H1 (cell line): ENCODE measurements around the gene STK16. TPM values are rescaled to one million over a fixed set of nuclear protein-coding genes. Genes with fewer than 3 reads are reported as not detected.

ENCODE experiments used
- CTCF ChIA-PET: fragments of 300-600 bp; sonication (Branson Sonifier 250); formaldehyde crosslinking; loops from one replicate; lab custom pipeline; 2021; ENCODE audit not compliant: partially characterized antibody; lab: Charles Lee
- POLR2A ChIA-PET: fragments of 300-600 bp; sonication (Branson Sonifier 250); formaldehyde crosslinking; loops from one replicate; lab custom pipeline; 2021; ENCODE audit warnings: inconsistent platforms; ENCODE audit not compliant: partially characterized antibody; lab: Charles Lee
- DNase-seq, 2 experiments: peaks; one replicate each; pipeline versions ENCODE4 v3.0.0 to v3.0.0-alpha.2; 2010 to 2022; ENCODE audit warnings: low spot score in 2 of 2, low read depth in 1 of 2, mixed read lengths in 1 of 2
- FAIRE-seq: peaks from 2 replicates; lab custom pipeline; 2011; peaks lifted over from hg19 to GRCh38; lab: Jason Lieb, UNC
- H2AFZ ChIP-seq: 2 replicates; pipeline ENCODE4 v1.8.1; 2012; ENCODE audit warnings: low read length, inconsistent platforms
- H2AK5ac ChIP-seq: 2 replicates; pipeline ENCODE4 v1.6.1; 2013; ENCODE audit warnings: low read depth, low read length
- H2BK120ac ChIP-seq: replicated peaks from 2 replicates; pipeline ENCODE3; 2013; ENCODE audit warnings: low read depth, low read length, inconsistent platforms
- H2BK12ac ChIP-seq: 2 replicates; pipeline ENCODE4 v1.6.1; 2013; ENCODE audit warnings: low read depth, low read length
- H2BK15ac ChIP-seq: 2 replicates; pipeline ENCODE4 v1.6.1; 2013; ENCODE audit warnings: low read length
- H2BK20ac ChIP-seq: 2 replicates; pipeline ENCODE4 v1.6.1; 2013; ENCODE audit warnings: low read length
- H2BK5ac ChIP-seq: 2 replicates; pipeline ENCODE4 v1.6.1; 2013; ENCODE audit warnings: low read depth, low read length
- H3K14ac ChIP-seq: 2 replicates; pipeline ENCODE4 v1.6.1; 2013; ENCODE audit warnings: inconsistent platforms; ENCODE audit not compliant: insufficient read length
- H3K18ac ChIP-seq: 2 replicates; pipeline ENCODE4 v1.6.1; 2013; ENCODE audit warnings: low read length; ENCODE audit errors: extremely low read depth
- H3K23ac ChIP-seq: 2 replicates; pipeline ENCODE4 v1.6.1; 2013; ENCODE audit warnings: inconsistent platforms; ENCODE audit not compliant: insufficient read length
- H3K23me2 ChIP-seq: 2 replicates; pipeline ENCODE4 v1.6.1; 2013; ENCODE audit warnings: low read depth, low read length
- H3K27ac ChIP-seq: 2 replicates; pipeline ENCODE4 v1.6.1; 2011; ENCODE audit warnings: low read depth, low read length, inconsistent platforms
- H3K27me3 ChIP-seq, 4 experiments: replicated peaks in 1 of 4; 1 replicate in 1 of 4; 2 replicates in 3 of 4; pipeline versions ENCODE4 v1.6.1 to v1.8.1; 2011 to 2013; ENCODE audit warnings: low read length in 3 of 4, mild to moderate bottlenecking in 3 of 4, inconsistent platforms in 2 of 4, mixed read lengths in 2 of 4, moderate library complexity in 1 of 4; ENCODE audit not compliant: control insufficient read depth in 3 of 4, insufficient read depth in 3 of 4; ENCODE audit errors: extremely low read depth in 1 of 4
- H3K36me3 ChIP-seq, 4 experiments: 2 replicates each; pipeline versions ENCODE4 v1.6.1 to v1.8.1; 2011 to 2013; ENCODE audit warnings: mild to moderate bottlenecking in 4 of 4, low read length in 3 of 4, moderate library complexity in 2 of 4, control low read depth in 1 of 4, inconsistent platforms in 1 of 4; ENCODE audit not compliant: insufficient read depth in 4 of 4, control insufficient read depth in 2 of 4
- H3K4ac ChIP-seq: replicated peaks from 2 replicates; pipeline ENCODE3; 2013; ENCODE audit warnings: low read length, low read depth, mixed read lengths, inconsistent platforms; ENCODE audit not compliant: insufficient read length
- H3K4me1 ChIP-seq, 4 experiments: replicated peaks in 1 of 4; 1 replicate in 1 of 4; 2 replicates in 3 of 4; pipeline versions ENCODE4 v1.6.1 to v1.8.1; 2011 to 2013; ENCODE audit warnings: low read length in 3 of 4, inconsistent platforms in 2 of 4, mixed read lengths in 1 of 4; ENCODE audit not compliant: insufficient read depth in 4 of 4, control insufficient read depth in 3 of 4
- H3K4me2 ChIP-seq, 2 experiments: 2 replicates each; pipeline versions ENCODE4 v1.6.1 to v1.8.1; 2011 to 2013; ENCODE audit warnings: low read depth in 2 of 2, low read length in 2 of 2, control low read depth in 1 of 2, inconsistent platforms in 1 of 2, mild to moderate bottlenecking in 1 of 2; ENCODE audit not compliant: insufficient read depth in 1 of 2
- H3K4me3 ChIP-seq, 4 experiments: fragments of 200-600, 300-600 bp in 1 of 4; sonication (generic), shearing (Covaris generic), sonication (Bioruptor Twin) in 1 of 4; 2 replicates each; pipeline versions ENCODE4 v1.5.1 to v1.8.1; 2011 to 2016; ENCODE audit warnings: low read length in 4 of 4, low read depth in 3 of 4, control low read depth in 2 of 4, inconsistent platforms in 2 of 4, mild to moderate bottlenecking in 2 of 4, mixed read lengths in 1 of 4, moderate library complexity in 1 of 4; ENCODE audit not compliant: insufficient read depth in 2 of 4; ENCODE audit errors: extremely low read depth in 1 of 4
- H3K56ac ChIP-seq: replicated peaks from 2 replicates; pipeline ENCODE3; 2013; ENCODE audit warnings: low read depth, mild to moderate bottlenecking, mixed read lengths, low read length, inconsistent platforms; ENCODE audit not compliant: insufficient read length
- H3K79me1 ChIP-seq: 2 replicates; pipeline ENCODE4 v1.6.1; 2013; ENCODE audit warnings: low read depth, low read length, control low read depth
- H3K79me2 ChIP-seq, 2 experiments: 2 replicates each; pipeline versions ENCODE4 v1.6.1 to v1.8.1; 2012 to 2013; ENCODE audit warnings: low read length in 2 of 2, mild to moderate bottlenecking in 2 of 2, inconsistent platforms in 1 of 2; ENCODE audit not compliant: insufficient read depth in 2 of 2, control insufficient read depth in 1 of 2
- H3K9ac ChIP-seq, 4 experiments: replicated peaks in 1 of 4; 1 replicate in 1 of 4; 2 replicates in 3 of 4; pipeline versions ENCODE4 v1.6.1 to v1.8.1; 2011 to 2013; ENCODE audit warnings: low read depth in 3 of 4, low read length in 3 of 4, control low read depth in 2 of 4, mild to moderate bottlenecking in 2 of 4, moderate library complexity in 2 of 4, inconsistent platforms in 1 of 4; ENCODE audit errors: extremely low read depth in 1 of 4
- H3K9me3 ChIP-seq, 2 experiments: 2 replicates each; pipeline versions ENCODE4 v1.6.1 to v1.8.1; 2012 to 2013; ENCODE audit warnings: mild to moderate bottlenecking in 2 of 2, moderate library complexity in 2 of 2, control low read depth in 1 of 2, inconsistent platforms in 1 of 2, low read depth in 1 of 2, low read length in 1 of 2, mixed read lengths in 1 of 2; ENCODE audit not compliant: insufficient read depth in 2 of 2
- H4K20me1 ChIP-seq, 2 experiments: replicated peaks in 1 of 2; 2 replicates each; pipeline versions ENCODE3 to v1.8.1; 2011 to 2013; ENCODE audit warnings: inconsistent platforms in 2 of 2, low read length in 2 of 2, mild to moderate bottlenecking in 1 of 2; ENCODE audit not compliant: insufficient read depth in 2 of 2, control insufficient read depth in 1 of 2
- H4K5ac ChIP-seq: 2 replicates; pipeline ENCODE4 v1.6.1; 2013; ENCODE audit warnings: low read length, low read depth, mixed read lengths, inconsistent platforms; ENCODE audit not compliant: insufficient read length
- H4K8ac ChIP-seq: 2 replicates; pipeline ENCODE4 v1.8.0; 2013; ENCODE audit warnings: mild to moderate bottlenecking, moderate library complexity, low read length, inconsistent platforms; ENCODE audit not compliant: insufficient read depth; ENCODE audit errors: extremely low read depth
- H4K91ac ChIP-seq: replicated peaks from 2 replicates; pipeline ENCODE3; 2013; ENCODE audit warnings: low read length, mixed read lengths, inconsistent platforms; ENCODE audit not compliant: insufficient read length
- CBX5 ChIP-seq: fragments of 300-800, 300-1000 bp; sonication (generic); IDR thresholded peaks from 2 replicates; pipeline ENCODE4 v1.7.1; 2016; ENCODE audit warnings: antibody characterized with exemption, low read length, low read depth
- E2F6 ChIP-seq: IDR thresholded peaks from 2 replicates; pipeline ENCODE4 v1.6.1; 2012; ENCODE audit warnings: inconsistent platforms
- JUN ChIP-seq: IDR thresholded peaks from 2 replicates; pipeline ENCODE4 v1.6.1; 2011; ENCODE audit warnings: low read depth, mild to moderate bottlenecking, improper control_type of control experiment, low read length
- POLR2A ChIP-seq, 2 experiments: IDR thresholded peaks; 1 replicate in 1 of 2; 2 replicates in 1 of 2; pipeline ENCODE4 v1.6.1; 2011; ENCODE audit warnings: low read depth in 2 of 2, low read length in 2 of 2, mild to moderate bottlenecking in 2 of 2; ENCODE audit errors: control extremely low read depth in 1 of 2
- WGBS, 2 experiments: shearing (Covaris generic) in 1 of 2; methylation state at CpG; one replicate each; pipeline versions ENCODE4 v1.1.6 to v1.1.7; 2013 to 2015; ENCODE audit warnings: low lambda C conversion rate in 2 of 2, mixed read lengths in 2 of 2, inconsistent platforms in 1 of 2, low coverage in 1 of 2, missing lambda C conversion rate in 1 of 2; ENCODE audit not compliant: insufficient replicate concordance in 2 of 2, insufficient coverage in 1 of 2, insufficient read length in 1 of 2; ENCODE audit errors: extremely low coverage in 1 of 2, missing lambda C conversion rate in 1 of 2; 5-methylcytosine and 5-hydroxymethylcytosine counted together
- polyA plus RNA-seq, 7 experiments: library from polyadenylated mRNA; depleted of rRNA in 3 of 7; stranded (reverse) in 5 of 7; unstranded in 2 of 7; fragments of >200 nt in 5 of 7; fragments of 200-250 nt in 2 of 7; gene quantifications; 1 replicate in 5 of 7; 2 replicates in 1 of 7; 4 replicates in 1 of 7; pipeline versions ENCODE4 v1.2.1 to v1.2.3, GENCODE V29; 2011 to 2013; ENCODE audit warnings: missing spikeins in 2 of 7, mixed read lengths in 2 of 7
- total RNA-seq: library from RNA; stranded (reverse); fragmentation: NEBNext Ultra II Directional; extraction: Animal tissue kit (Norgen Biotek cat#: 25700); gene quantifications from 2 replicates; pipeline ENCODE4 v1.2.1, GENCODE V29; 2021
- TF ChIP-seq, protein P1 (sequence below): IDR thresholded peaks from 2 replicates; pipeline ENCODE4 v1.6.1; 2012; ENCODE audit warnings: low read length, inconsistent platforms

The STK16 gene
- total and polyA plus RNA-seq, 2 of the 8 experiments (the other 6 are each of a cell fraction or from before 2014, with no cell fraction given): 21.3 to 51.4 TPM

- Histone ChIP-seq H3K4ac (no peak overlapping the region), H4K8ac (peak overlapping the region; percentile 5; the same call in 1 of the 2 replicates), H3K79me1 (no peaks in the 10 kb centered on the region; the same call in 1 of the 2 replicates), H3K27ac (no peak overlapping the region), H2AK5ac (no peak overlapping the region), H2AFZ (no peak overlapping the region), H3K4me2 (no peak overlapping the region), H3K9me3 (no peaks in the 10 kb centered on the region), H3K27me3 (no peaks in the 10 kb centered on the region; a peak in 1 of 7 replicates), H3K18ac (no peak overlapping the region), H4K5ac (no peak overlapping the region), H4K20me1 (no peaks in the 10 kb centered on the region), H2BK120ac (no peak overlapping the region), H2BK5ac (no peak overlapping the region), H3K79me2 (no peaks in the 10 kb centered on the region), H3K4me1 (peaks cover 9 to 30% (median 19%) of the 10 kb centered on the region in 4 experiments), H3K23me2 (peaks cover 8% of the 10 kb centered on the region; the same call in 1 of the 2 replicates), H2BK12ac (no peak overlapping the region), H2BK15ac (no peak overlapping the region), H3K9ac (no peak overlapping the region), H4K91ac (no peak overlapping the region), H3K14ac (no peak overlapping the region), H2BK20ac (no peak overlapping the region), H3K23ac (no peak overlapping the region), H3K36me3 (peaks cover 0 to 4% (median under 1%) of the 10 kb centered on the region in 4 experiments; a peak in 3 of 8 replicates), H3K56ac (no peak overlapping the region), H3K4me3 (no peak overlapping the region)
- FAIRE-seq: no peak
- TF ChIP-seq CBX5 (no peak), JUN (no peak), E2F6 (no peak), POLR2A (IDR thresholded peaks at IDR 0.05; ENCODE audit: control extremely low read depth in 1 of 2, low read depth in 2 of 2, low read length in 2 of 2) (no peak)
- TF ChIP-seq, protein P1, sequence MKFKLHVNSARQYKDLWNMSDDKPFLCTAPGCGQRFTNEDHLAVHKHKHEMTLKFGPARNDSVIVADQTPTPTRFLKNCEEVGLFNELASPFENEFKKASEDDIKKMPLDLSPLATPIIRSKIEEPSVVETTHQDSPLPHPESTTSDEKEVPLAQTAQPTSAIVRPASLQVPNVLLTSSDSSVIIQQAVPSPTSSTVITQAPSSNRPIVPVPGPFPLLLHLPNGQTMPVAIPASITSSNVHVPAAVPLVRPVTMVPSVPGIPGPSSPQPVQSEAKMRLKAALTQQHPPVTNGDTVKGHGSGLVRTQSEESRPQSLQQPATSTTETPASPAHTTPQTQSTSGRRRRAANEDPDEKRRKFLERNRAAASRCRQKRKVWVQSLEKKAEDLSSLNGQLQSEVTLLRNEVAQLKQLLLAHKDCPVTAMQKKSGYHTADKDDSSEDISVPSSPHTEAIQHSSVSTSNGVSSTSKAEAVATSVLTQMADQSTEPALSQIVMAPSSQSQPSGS: no peak
- DNase-seq: no peak
- ChIA-PET CTCF (interaction anchor here (0.7 to 12.1 kb wide), 6 partner anchors 11 to 279 kb away, joined by 3 to 220 read pairs (median 4); no protein-coding TSS in a partner anchor), POLR2A (interaction anchor here (0.7 to 4.5 kb wide), 5 partner anchors 13 to 70 kb away, joined by 3 to 29 read pairs (median 4); partner anchors contain the start of genes ABCB6, TUBA4A and TUBA4B)
- WGBS, 2 experiments: 83% methylated on average over 8 of the region's 8 CpGs; no CpG with 5 or more reads in 1 of the 2 experiments
Measured at GRCh38 chr2:219281588-219281987, 36.3 kb downstream of the STK16 start.
